DOHH2 (cell line): Measurements from ENCODE around the gene STAG1.

Experiments used
- EZH2phosphoT487 ChIP-seq: fragments of 200-600 bp; sonication (generic); IDR thresholded peaks from 2 replicates; pipeline ENCODE4 v1.6.1; 2017; ENCODE audit warnings: borderline replicate concordance, mild to moderate bottlenecking, antibody characterized with exemption, low read length, moderate library complexity, mixed read lengths
- TF ChIP-seq, protein P1 (sequence below): fragments of 200-600 bp; sonication (generic); IDR thresholded peaks from one replicate; pipeline ENCODE4 v1.5.1; 2014; ENCODE audit warnings: antibody characterized with exemption, mild to moderate bottlenecking, low read depth, low read length; ENCODE audit not compliant: poor library complexity, severe bottlenecking

DNA sequence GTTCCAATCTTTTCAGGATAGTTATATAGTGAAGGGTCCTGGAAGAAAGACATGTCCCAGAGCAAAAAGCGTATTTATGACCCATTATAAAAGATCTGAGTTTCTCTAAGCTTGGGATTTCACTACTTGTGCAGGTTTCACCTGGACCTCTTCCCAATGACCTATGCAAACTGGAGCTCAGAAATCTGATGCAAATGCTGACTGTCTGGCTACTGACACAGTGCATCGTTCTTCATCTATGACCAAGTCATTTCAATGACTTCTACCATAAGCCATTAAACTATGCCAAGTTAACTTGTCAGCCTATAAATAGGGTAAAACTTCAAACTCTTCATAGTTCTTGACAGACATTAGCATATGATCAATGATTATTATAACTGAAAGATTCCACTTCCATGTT lies 11.1 kb downstream of the STAG1 start:
- TF ChIP-seq, protein P1, sequence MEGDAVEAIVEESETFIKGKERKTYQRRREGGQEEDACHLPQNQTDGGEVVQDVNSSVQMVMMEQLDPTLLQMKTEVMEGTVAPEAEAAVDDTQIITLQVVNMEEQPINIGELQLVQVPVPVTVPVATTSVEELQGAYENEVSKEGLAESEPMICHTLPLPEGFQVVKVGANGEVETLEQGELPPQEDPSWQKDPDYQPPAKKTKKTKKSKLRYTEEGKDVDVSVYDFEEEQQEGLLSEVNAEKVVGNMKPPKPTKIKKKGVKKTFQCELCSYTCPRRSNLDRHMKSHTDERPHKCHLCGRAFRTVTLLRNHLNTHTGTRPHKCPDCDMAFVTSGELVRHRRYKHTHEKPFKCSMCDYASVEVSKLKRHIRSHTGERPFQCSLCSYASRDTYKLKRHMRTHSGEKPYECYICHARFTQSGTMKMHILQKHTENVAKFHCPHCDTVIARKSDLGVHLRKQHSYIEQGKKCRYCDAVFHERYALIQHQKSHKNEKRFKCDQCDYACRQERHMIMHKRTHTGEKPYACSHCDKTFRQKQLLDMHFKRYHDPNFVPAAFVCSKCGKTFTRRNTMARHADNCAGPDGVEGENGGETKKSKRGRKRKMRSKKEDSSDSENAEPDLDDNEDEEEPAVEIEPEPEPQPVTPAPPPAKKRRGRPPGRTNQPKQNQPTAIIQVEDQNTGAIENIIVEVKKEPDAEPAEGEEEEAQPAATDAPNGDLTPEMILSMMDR: no peak
- TF ChIP-seq EZH2phosphoT487: no peak
